Measurements from ENCODE around the gene MICB. TPM values are rescaled to one million over a fixed set of nuclear protein-coding genes. Genes with fewer than 3 reads are reported as not detected.

The MICB gene
- total and polyA plus RNA-seq, 9 donors = 0.48 to 10.6 (median 1.3) TPM

DNA sequence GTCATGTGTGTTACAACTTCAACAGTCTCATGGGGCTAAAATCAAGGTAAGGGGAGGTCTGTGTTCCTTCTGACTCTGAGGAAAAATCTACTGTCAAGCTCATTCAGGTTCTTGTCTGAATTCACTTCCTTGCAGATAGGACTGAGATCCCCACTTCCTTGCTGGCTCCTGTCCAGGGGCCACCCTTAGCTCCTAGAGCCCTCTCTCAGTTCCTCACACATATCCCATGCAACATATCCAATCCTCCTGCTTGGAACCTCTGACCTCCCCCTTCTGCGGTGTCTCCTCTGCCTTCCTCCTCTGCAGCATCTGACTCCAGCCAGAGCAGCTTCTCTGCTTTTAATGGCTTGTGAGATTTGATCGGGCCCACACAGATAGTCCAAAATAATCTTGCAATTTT lies 27.1 kb upstream of the MICB start:
- no peaks in the 10 kb centered on the region for H3K27me3 ChIP-seq
- intact Hi-C loops (cut with DNase I) = loop anchor here in 1 of 4 donors (10.0 kb wide), 1 partner anchor 186 kb away; no protein-coding TSS in a partner anchor
- no peaks in the 10 kb centered on the region for H3K9me3 ChIP-seq
- no peak overlapping the region for H3K27ac ChIP-seq
- no peak overlapping the region for H3K4me3 ChIP-seq
- H3K36me3 ChIP-seq = no peaks in the 10 kb centered on the region
- no peak for TF ChIP-seq EP300 (IDR thresholded peaks at IDR 0.05)
- TF ChIP-seq POLR2A (IDR thresholded peaks at IDR 0.05) = no peak
- TF ChIP-seq, protein P1, sequence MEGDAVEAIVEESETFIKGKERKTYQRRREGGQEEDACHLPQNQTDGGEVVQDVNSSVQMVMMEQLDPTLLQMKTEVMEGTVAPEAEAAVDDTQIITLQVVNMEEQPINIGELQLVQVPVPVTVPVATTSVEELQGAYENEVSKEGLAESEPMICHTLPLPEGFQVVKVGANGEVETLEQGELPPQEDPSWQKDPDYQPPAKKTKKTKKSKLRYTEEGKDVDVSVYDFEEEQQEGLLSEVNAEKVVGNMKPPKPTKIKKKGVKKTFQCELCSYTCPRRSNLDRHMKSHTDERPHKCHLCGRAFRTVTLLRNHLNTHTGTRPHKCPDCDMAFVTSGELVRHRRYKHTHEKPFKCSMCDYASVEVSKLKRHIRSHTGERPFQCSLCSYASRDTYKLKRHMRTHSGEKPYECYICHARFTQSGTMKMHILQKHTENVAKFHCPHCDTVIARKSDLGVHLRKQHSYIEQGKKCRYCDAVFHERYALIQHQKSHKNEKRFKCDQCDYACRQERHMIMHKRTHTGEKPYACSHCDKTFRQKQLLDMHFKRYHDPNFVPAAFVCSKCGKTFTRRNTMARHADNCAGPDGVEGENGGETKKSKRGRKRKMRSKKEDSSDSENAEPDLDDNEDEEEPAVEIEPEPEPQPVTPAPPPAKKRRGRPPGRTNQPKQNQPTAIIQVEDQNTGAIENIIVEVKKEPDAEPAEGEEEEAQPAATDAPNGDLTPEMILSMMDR (IDR thresholded peaks at IDR 0.05) = no peak
- no peaks in the 10 kb centered on the region for H3K4me1 ChIP-seq (ENCODE audit: insufficient read depth)
- DNase-seq = no peak
- 71 to 83% (median 83%) methylated on average over 2 of the region's 2 CpGs for WGBS, 3 donors

GRCh38 chr6:31471711-31472110 lies 26.2 kb upstream of the MICB start:
- Histone ChIP-seq H3K27me3 (no peaks in the 10 kb centered on the region), H3K4me1 (ENCODE audit: insufficient read depth) (no peaks in the 10 kb centered on the region), H3K4me3 (no peak overlapping the region), H3K36me3 (no peaks in the 10 kb centered on the region), H3K9me3 (no peaks in the 10 kb centered on the region), H3K27ac (no peak overlapping the region)
- 53 to 85% (median 83%) methylated on average over 2 of the region's 2 CpGs for WGBS, 3 donors
- TF ChIP-seq, protein P1 (IDR thresholded peaks at IDR 0.05) = no peak
- no peak for TF ChIP-seq EP300 (IDR thresholded peaks at IDR 0.05)
- intact Hi-C loops (cut with DNase I) = loop anchor here in 1 of 4 donors (10.0 kb wide), 1 partner anchor 187 kb away; no protein-coding TSS in a partner anchor
- DNase-seq = no peak

- H3K4me3 ChIP-seq = no peak overlapping the region
- WGBS, 3 donors = 62 to 84% (median 79%) methylated on average over 2 of the region's 2 CpGs
- TF ChIP-seq, protein P1 (IDR thresholded peaks at IDR 0.05) = no peak
- TF ChIP-seq EP300 (IDR thresholded peaks at IDR 0.05) (no peak), POLR2A (IDR thresholded peaks at IDR 0.05) (no peak)
Measured at GRCh38 chr6:31472259-31472658, 25.7 kb upstream of the MICB start.

GRCh38 chr6:31473244-31473643 lies 24.7 kb upstream of the MICB start:
- H3K36me3 ChIP-seq = no peaks in the 10 kb centered on the region
- intact Hi-C loops (cut with DNase I) = loop anchor here in 1 of 4 donors (10.0 kb wide), 1 partner anchor 188 kb away; no protein-coding TSS in a partner anchor
- TF ChIP-seq POLR2A (IDR thresholded peaks at IDR 0.05) (no peak), EP300 (IDR thresholded peaks at IDR 0.05) (no peak)
- TF ChIP-seq, protein P1 (IDR thresholded peaks at IDR 0.05) = no peak
- H3K4me1 ChIP-seq (ENCODE audit: insufficient read depth) = no peaks in the 10 kb centered on the region
- no peaks in the 10 kb centered on the region for H3K27me3 ChIP-seq
- H3K9me3 ChIP-seq = no peaks in the 10 kb centered on the region
- no peak overlapping the region for H3K4me3 ChIP-seq
- no peak overlapping the region for H3K27ac ChIP-seq
- 74 to 82% (median 76%) methylated on average over 4 of the region's 4 CpGs for WGBS, 3 donors
- no peak for DNase-seq

More at GRCh38 chr6:31472259-31472658, 25.7 kb upstream of the MICB start:
- intact Hi-C loops (cut with DNase I) = loop anchor here in 1 of 4 donors (10.0 kb wide), 1 partner anchor 187 kb away; no protein-coding TSS in a partner anchor
- DNase-seq = no peak
- no peak overlapping the region for H3K27ac ChIP-seq
- H3K27me3 ChIP-seq = no peaks in the 10 kb centered on the region
- no peaks in the 10 kb centered on the region for H3K36me3 ChIP-seq
- no peaks in the 10 kb centered on the region for H3K9me3 ChIP-seq
- H3K4me1 ChIP-seq (ENCODE audit: insufficient read depth) = no peaks in the 10 kb centered on the region
